ENCODE data around the gene EPO. TPM values are rescaled to one million over a fixed set of nuclear protein-coding genes. Genes with fewer than 3 reads are reported as not detected.

The EPO gene
- total and polyA plus RNA-seq, 2 of the 8 experiments (the other 6 are each of a cell fraction or from before 2014, with no cell fraction given): 0.42 to 0.95 TPM

DNA sequence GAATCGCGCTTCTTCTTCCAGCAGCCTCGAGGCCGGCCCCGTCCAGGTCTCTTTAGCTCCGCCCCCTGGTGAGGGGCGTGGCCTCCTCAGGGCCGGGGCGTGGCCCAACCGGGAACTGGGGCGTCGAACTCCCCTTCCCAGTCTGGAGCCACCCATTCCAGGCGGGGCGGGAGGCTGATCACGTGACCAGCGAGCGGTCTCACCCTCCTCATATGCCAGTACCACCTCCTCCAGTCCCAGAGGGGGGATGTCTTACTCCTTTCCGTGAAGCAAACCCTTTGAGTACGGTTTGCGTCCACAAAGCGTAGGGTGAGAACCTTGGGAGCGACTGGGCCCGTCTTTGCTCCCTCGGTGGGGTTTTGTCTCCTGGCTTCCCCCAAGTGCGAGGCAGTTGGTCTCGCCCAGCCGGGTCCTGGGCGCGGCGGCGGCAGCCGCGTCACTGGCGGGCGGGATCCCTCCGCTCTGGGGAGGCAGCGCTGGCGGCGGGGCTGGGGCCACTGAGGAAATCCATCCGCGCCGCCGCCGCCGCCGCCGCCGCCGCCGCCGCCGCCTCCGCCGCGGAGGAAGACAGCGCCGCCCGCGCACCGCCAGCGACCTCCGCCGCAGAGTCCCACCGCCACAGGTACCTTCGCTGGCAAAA, 46.8 kb upstream of the EPO start, which contains the start of gene GNB2 (continued):
- TF ChIP-seq SUZ12 (IDR thresholded peaks at IDR 0.05; ENCODE audit: low read length) (no peak), TAF7 (optimal IDR thresholded peaks at IDR 0.05; ENCODE audit: borderline replicate concordance, low read depth, low read length) (peak; percentile 62), ATF2 (IDR thresholded peaks at IDR 0.05; ENCODE audit: low read length) (no peak), SRF (IDR thresholded peaks at IDR 0.05; ENCODE audit: low read depth, low read length) (0 out of 2 replicates have a peak, but pooled peaks have one; percentile 3), NANOG (IDR thresholded peaks at IDR 0.05; ENCODE audit: insufficient read depth, low read depth, low read length, poor library complexity, severe bottlenecking) (no peak), SAP30 (IDR thresholded peaks at IDR 0.05; ENCODE audit: insufficient read depth, insufficient replicate concordance, low read length) (no peak), JUND (IDR thresholded peaks at IDR 0.05; ENCODE audit: low read length) (peak; percentile 98), ASH2L (IDR thresholded peaks at IDR 0.05; ENCODE audit: low read length) (peak; percentile 90), PHF8 (conservative IDR thresholded peaks at IDR 0.05; ENCODE audit: low read depth, low read length) (peak; percentile 49; the same call in 1 of the 2 replicates), GABPA (IDR thresholded peaks at IDR 0.05; ENCODE audit: borderline replicate concordance, insufficient read depth, low read length) (0 out of 2 replicates have a peak, but pooled peaks have one; percentile 57), HDAC2 (IDR thresholded peaks at IDR 0.05; ENCODE audit: borderline replicate concordance in 1 of 2, low read depth in 2 of 2, low read length in 2 of 2) (no peak), CBX8 (IDR thresholded peaks at IDR 0.05; ENCODE audit: borderline replicate concordance, low read depth, low read length) (no peak), RBBP5 (IDR thresholded peaks at IDR 0.05; ENCODE audit: borderline replicate concordance, low read depth, low read length) (0 out of 2 replicates have a peak, but pooled peaks have one; percentile 36), EP300 (IDR thresholded peaks at IDR 0.05; ENCODE audit: borderline replicate concordance in 1 of 2, low read depth in 2 of 2, low read length in 2 of 2) (peak in 1 of 2 experiments; percentile 99; a peak in 2 of 3 replicates), NRF1 (IDR thresholded peaks at IDR 0.05; ENCODE audit: low read depth, low read length) (no peak), CEBPB (IDR thresholded peaks at IDR 0.05; ENCODE audit: low read depth, low read length) (no peak), SIN3A (conservative IDR thresholded peaks at IDR 0.05 in 1 of 2, IDR thresholded peaks at IDR 0.05 in 1 of 2; ENCODE audit: low read depth in 1 of 2, low read length in 2 of 2) (peak; percentile 68 to 88; a peak in 2 of 4 replicates), KDM5A (IDR thresholded peaks at IDR 0.05; ENCODE audit: low read length) (0 out of 2 replicates have a peak, but pooled peaks have one; percentile 36)
- TF ChIP-seq, protein P1, sequence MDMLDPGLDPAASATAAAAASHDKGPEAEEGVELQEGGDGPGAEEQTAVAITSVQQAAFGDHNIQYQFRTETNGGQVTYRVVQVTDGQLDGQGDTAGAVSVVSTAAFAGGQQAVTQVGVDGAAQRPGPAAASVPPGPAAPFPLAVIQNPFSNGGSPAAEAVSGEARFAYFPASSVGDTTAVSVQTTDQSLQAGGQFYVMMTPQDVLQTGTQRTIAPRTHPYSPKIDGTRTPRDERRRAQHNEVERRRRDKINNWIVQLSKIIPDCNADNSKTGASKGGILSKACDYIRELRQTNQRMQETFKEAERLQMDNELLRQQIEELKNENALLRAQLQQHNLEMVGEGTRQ (IDR thresholded peaks at IDR 0.05; ENCODE audit: low read length): peak; percentile 96

Measured in H1 (cell line).